ENCODE measurements around the gene LRP1B.
"Not testable (repeated sequence)": the region's sequence is repeated elsewhere in the genome, so short reads cannot be mapped to it uniquely, and the experiment has no call there.

The LRP1B gene

GRCh38 chr2:140972724-140973123, 1158.1 kb downstream of the LRP1B start:
- no peak for DNase-seq (ENCODE audit: low read depth)
- Histone ChIP-seq H3K27me3 (replicated peaks; ENCODE audit: control insufficient read depth, insufficient read depth, low read length) (no peaks in the 10 kb centered on the region), H3K36me3 (ENCODE audit: control insufficient read depth, insufficient read depth, low read length, severe bottlenecking) (no peaks in the 10 kb centered on the region), H3K4me1 (ENCODE audit: control insufficient read depth, insufficient read depth, low read length) (peaks cover 3% of the 10 kb centered on the region), H3K4me3 (ENCODE audit: low read length) (no peak overlapping the region), H3K9ac (ENCODE audit: low read length) (no peak overlapping the region), H3K9me3 (ENCODE audit: control insufficient read depth, low read length) (no peaks in the 10 kb centered on the region)

GRCh38 chr2:140964324-140964723, 1166.5 kb downstream of the LRP1B start:
- H3K4me3 ChIP-seq (ENCODE audit: low read length); H3K9ac ChIP-seq (ENCODE audit: low read length); H3K27me3 ChIP-seq (replicated peaks; ENCODE audit: control insufficient read depth, insufficient read depth, low read length); H3K9me3 ChIP-seq (ENCODE audit: control insufficient read depth, low read length); DNase-seq (ENCODE audit: low read depth); H3K36me3 ChIP-seq (ENCODE audit: control insufficient read depth, insufficient read depth, low read length, severe bottlenecking); H3K4me1 ChIP-seq (ENCODE audit: control insufficient read depth, insufficient read depth, low read length): not testable (repeated sequence)

GRCh38 chr2:140949932-140950331, 1180.9 kb downstream of the LRP1B start:
- H3K4me3 ChIP-seq (ENCODE audit: low read length): no peak overlapping the region
- no peaks in the 10 kb centered on the region for H3K27me3 ChIP-seq (replicated peaks; ENCODE audit: control insufficient read depth, insufficient read depth, low read length)
- H3K9me3 ChIP-seq (ENCODE audit: control insufficient read depth, low read length): no peaks in the 10 kb centered on the region
- no peak for DNase-seq (ENCODE audit: low read depth)
- no peaks in the 10 kb centered on the region for H3K4me1 ChIP-seq (ENCODE audit: control insufficient read depth, insufficient read depth, low read length)
- H3K9ac ChIP-seq (ENCODE audit: low read length): no peak overlapping the region
- H3K36me3 ChIP-seq (ENCODE audit: control insufficient read depth, insufficient read depth, low read length, severe bottlenecking): no peaks in the 10 kb centered on the region

- no peak overlapping the region for H3K4me3 ChIP-seq (ENCODE audit: low read length)
- no peaks in the 10 kb centered on the region for H3K27me3 ChIP-seq (replicated peaks; ENCODE audit: control insufficient read depth, insufficient read depth, low read length)
- no peaks in the 10 kb centered on the region for H3K36me3 ChIP-seq (ENCODE audit: control insufficient read depth, insufficient read depth, low read length, severe bottlenecking)
- H3K4me1 ChIP-seq (ENCODE audit: control insufficient read depth, insufficient read depth, low read length): no peaks in the 10 kb centered on the region
- no peak overlapping the region for H3K9ac ChIP-seq (ENCODE audit: low read length)
- DNase-seq (ENCODE audit: low read depth): no peak
- H3K9me3 ChIP-seq (ENCODE audit: control insufficient read depth, low read length): no peaks in the 10 kb centered on the region
Measured at GRCh38 chr2:140947236-140947635, 1183.6 kb downstream of the LRP1B start.

GRCh38 chr2:140943867-140944266, 1186.9 kb downstream of the LRP1B start:
- H3K9ac ChIP-seq (ENCODE audit: low read length): no peak overlapping the region
- no peaks in the 10 kb centered on the region for H3K36me3 ChIP-seq (ENCODE audit: control insufficient read depth, insufficient read depth, low read length, severe bottlenecking)
- no peak for DNase-seq (ENCODE audit: low read depth)
- H3K4me1 ChIP-seq (ENCODE audit: control insufficient read depth, insufficient read depth, low read length): no peaks in the 10 kb centered on the region
- no peaks in the 10 kb centered on the region for H3K9me3 ChIP-seq (ENCODE audit: control insufficient read depth, low read length)
- H3K4me3 ChIP-seq (ENCODE audit: low read length): no peak overlapping the region
- no peaks in the 10 kb centered on the region for H3K27me3 ChIP-seq (replicated peaks; ENCODE audit: control insufficient read depth, insufficient read depth, low read length)

- no peaks in the 10 kb centered on the region for H3K36me3 ChIP-seq (ENCODE audit: control insufficient read depth, insufficient read depth, low read length, severe bottlenecking)
- H3K9ac ChIP-seq (ENCODE audit: low read length): no peak overlapping the region
- no peaks in the 10 kb centered on the region for H3K4me1 ChIP-seq (ENCODE audit: control insufficient read depth, insufficient read depth, low read length)
- no peak for DNase-seq (ENCODE audit: low read depth)
- H3K27me3 ChIP-seq (replicated peaks; ENCODE audit: control insufficient read depth, insufficient read depth, low read length): no peaks in the 10 kb centered on the region
- H3K9me3 ChIP-seq (ENCODE audit: control insufficient read depth, low read length): no peaks in the 10 kb centered on the region
- H3K4me3 ChIP-seq (ENCODE audit: low read length): no peak overlapping the region
Measured at GRCh38 chr2:140942284-140942683, 1188.5 kb downstream of the LRP1B start.

- peak; percentile 7 for DNase-seq (ENCODE audit: low read depth)
- Histone ChIP-seq H3K9ac (ENCODE audit: low read length) (no peak overlapping the region), H3K27me3 (replicated peaks; ENCODE audit: control insufficient read depth, insufficient read depth, low read length) (no peaks in the 10 kb centered on the region), H3K4me1 (ENCODE audit: control insufficient read depth, insufficient read depth, low read length) (peaks cover 12% of the 10 kb centered on the region), H3K9me3 (ENCODE audit: control insufficient read depth, low read length) (no peaks in the 10 kb centered on the region), H3K4me3 (ENCODE audit: low read length) (no peak overlapping the region), H3K36me3 (ENCODE audit: control insufficient read depth, insufficient read depth, low read length, severe bottlenecking) (no peaks in the 10 kb centered on the region)
Measured at GRCh38 chr2:140929849-140930248, 1201.0 kb downstream of the LRP1B start.

GRCh38 chr2:140918426-140918825, 1212.4 kb downstream of the LRP1B start:
- H3K27me3 ChIP-seq (replicated peaks; ENCODE audit: control insufficient read depth, insufficient read depth, low read length): no peaks in the 10 kb centered on the region
- H3K9me3 ChIP-seq (ENCODE audit: control insufficient read depth, low read length): no peaks in the 10 kb centered on the region
- no peak for DNase-seq (ENCODE audit: low read depth)
- no peak overlapping the region for H3K4me3 ChIP-seq (ENCODE audit: low read length)
- no peak overlapping the region for H3K9ac ChIP-seq (ENCODE audit: low read length)
- no peaks in the 10 kb centered on the region for H3K4me1 ChIP-seq (ENCODE audit: control insufficient read depth, insufficient read depth, low read length)
- H3K36me3 ChIP-seq (ENCODE audit: control insufficient read depth, insufficient read depth, low read length, severe bottlenecking): no peaks in the 10 kb centered on the region

GRCh38 chr2:140916410-140916809, 1214.4 kb downstream of the LRP1B start:
- Histone ChIP-seq H3K27me3 (replicated peaks; ENCODE audit: control insufficient read depth, insufficient read depth, low read length) (no peaks in the 10 kb centered on the region), H3K4me3 (ENCODE audit: low read length) (no peak overlapping the region), H3K36me3 (ENCODE audit: control insufficient read depth, insufficient read depth, low read length, severe bottlenecking) (no peaks in the 10 kb centered on the region), H3K9ac (ENCODE audit: low read length) (no peak overlapping the region), H3K9me3 (ENCODE audit: control insufficient read depth, low read length) (no peaks in the 10 kb centered on the region), H3K4me1 (ENCODE audit: control insufficient read depth, insufficient read depth, low read length) (no peaks in the 10 kb centered on the region)
- DNase-seq (ENCODE audit: low read depth): peak; percentile 3

- Histone ChIP-seq H3K4me1 (ENCODE audit: control insufficient read depth, insufficient read depth, low read length) (no peaks in the 10 kb centered on the region), H3K4me3 (ENCODE audit: low read length) (no peak overlapping the region), H3K27me3 (replicated peaks; ENCODE audit: control insufficient read depth, insufficient read depth, low read length) (no peaks in the 10 kb centered on the region), H3K9ac (ENCODE audit: low read length) (no peak overlapping the region), H3K36me3 (ENCODE audit: control insufficient read depth, insufficient read depth, low read length, severe bottlenecking) (no peaks in the 10 kb centered on the region), H3K9me3 (ENCODE audit: control insufficient read depth, low read length) (no peaks in the 10 kb centered on the region)
- DNase-seq (ENCODE audit: low read depth): no peak
Measured at GRCh38 chr2:140910683-140911082, 1220.1 kb downstream of the LRP1B start.

- H3K4me1 ChIP-seq (ENCODE audit: control insufficient read depth, insufficient read depth, low read length): no peaks in the 10 kb centered on the region
- H3K27me3 ChIP-seq (replicated peaks; ENCODE audit: control insufficient read depth, insufficient read depth, low read length): no peaks in the 10 kb centered on the region
- no peak for DNase-seq (ENCODE audit: low read depth)
- H3K9ac ChIP-seq (ENCODE audit: low read length): no peak overlapping the region
- H3K9me3 ChIP-seq (ENCODE audit: control insufficient read depth, low read length): no peaks in the 10 kb centered on the region
- no peaks in the 10 kb centered on the region for H3K36me3 ChIP-seq (ENCODE audit: control insufficient read depth, insufficient read depth, low read length, severe bottlenecking)
- no peak overlapping the region for H3K4me3 ChIP-seq (ENCODE audit: low read length)
Measured at GRCh38 chr2:140905083-140905781, 1225.6 kb downstream of the LRP1B start.

GRCh38 chr2:140895378-140895777, 1235.4 kb downstream of the LRP1B start:
- H3K36me3 ChIP-seq (ENCODE audit: control insufficient read depth, insufficient read depth, low read length, severe bottlenecking): no peaks in the 10 kb centered on the region
- DNase-seq (ENCODE audit: low read depth): no peak
- no peak overlapping the region for H3K9ac ChIP-seq (ENCODE audit: low read length)
- H3K9me3 ChIP-seq (ENCODE audit: control insufficient read depth, low read length): no peaks in the 10 kb centered on the region
- H3K4me1 ChIP-seq (ENCODE audit: control insufficient read depth, insufficient read depth, low read length): no peaks in the 10 kb centered on the region
- no peaks in the 10 kb centered on the region for H3K27me3 ChIP-seq (replicated peaks; ENCODE audit: control insufficient read depth, insufficient read depth, low read length)
- H3K4me3 ChIP-seq (ENCODE audit: low read length): no peak overlapping the region
